Measurements from ENCODE around the gene COLEC12.
A peak's percentile ranks its signal among the peaks of the same experiment; 100 is the strongest.

The COLEC12 gene

DNA sequence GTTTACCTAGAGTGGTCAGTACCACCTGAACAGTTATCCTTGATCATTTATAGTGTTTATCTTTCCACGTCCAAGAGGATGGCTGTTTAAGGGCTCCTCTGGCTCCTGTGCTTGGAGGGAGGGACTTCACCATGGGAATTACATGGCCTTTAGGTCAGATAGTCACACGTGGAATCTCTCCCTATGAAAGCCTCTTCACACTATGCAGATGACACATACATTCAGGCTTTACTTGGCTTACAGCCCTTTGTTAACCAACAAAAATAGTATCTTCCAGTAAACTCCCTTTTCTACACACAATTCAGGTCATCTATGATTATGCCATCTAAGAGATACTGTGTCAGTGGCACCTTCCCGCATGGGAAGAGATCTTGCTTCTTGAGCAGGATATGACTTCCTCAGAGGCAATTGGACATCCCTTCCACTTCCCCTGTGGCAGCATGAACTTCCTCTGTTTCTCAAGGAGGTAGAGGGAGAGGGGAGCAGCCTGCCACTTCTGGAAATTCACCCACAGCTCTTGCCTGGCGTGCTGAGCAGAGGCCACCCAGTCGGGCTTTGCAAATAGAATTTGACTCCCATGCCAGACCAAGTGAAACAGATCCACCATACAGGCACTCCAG is 53.5 kb downstream of the COLEC12 start:
- no peak for DNase-seq (ENCODE audit: low read depth in 2 of 2)

DNA sequence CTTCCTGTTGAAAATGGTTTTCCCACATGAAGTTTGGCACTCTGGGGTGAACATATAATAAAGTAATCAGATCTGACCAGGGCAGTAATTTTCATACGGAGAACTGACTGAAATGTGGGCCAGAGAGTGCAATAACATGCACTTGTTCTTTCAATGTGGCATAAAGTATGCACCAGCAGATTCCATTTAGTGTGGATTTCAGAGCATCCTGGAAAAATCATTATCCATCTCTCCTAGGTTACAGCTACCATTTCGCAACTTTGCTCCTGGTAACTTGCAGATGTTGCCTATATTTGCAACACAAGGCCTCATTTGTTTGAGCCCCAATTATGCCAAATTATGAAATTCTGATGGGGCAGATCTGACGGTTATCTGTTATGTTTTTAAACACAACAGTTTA is 55.4 kb downstream of the COLEC12 start:
- no peak for DNase-seq (ENCODE audit: low read depth in 2 of 2)

DNA sequence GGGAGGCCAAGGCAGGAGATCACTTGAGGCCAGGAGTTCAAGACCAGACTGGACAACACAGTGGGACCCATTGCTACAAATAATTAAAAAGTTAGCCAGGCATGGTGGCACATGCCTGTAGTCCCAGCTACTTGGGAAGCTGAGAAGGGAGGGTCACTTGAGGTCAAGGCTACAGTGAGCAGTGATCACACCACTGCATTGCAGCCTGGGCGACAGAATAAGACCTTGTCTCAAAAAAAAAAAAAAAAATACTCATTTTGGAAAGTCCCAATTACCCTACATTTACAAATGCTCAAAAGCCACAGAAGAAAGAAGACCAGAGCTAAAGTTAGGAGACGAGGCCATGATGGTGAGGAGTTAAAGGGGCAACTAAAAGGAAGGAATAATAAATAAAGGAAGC is 61.9 kb downstream of the COLEC12 start:
- no peak for DNase-seq (ENCODE audit: low read depth in 2 of 2)

DNA sequence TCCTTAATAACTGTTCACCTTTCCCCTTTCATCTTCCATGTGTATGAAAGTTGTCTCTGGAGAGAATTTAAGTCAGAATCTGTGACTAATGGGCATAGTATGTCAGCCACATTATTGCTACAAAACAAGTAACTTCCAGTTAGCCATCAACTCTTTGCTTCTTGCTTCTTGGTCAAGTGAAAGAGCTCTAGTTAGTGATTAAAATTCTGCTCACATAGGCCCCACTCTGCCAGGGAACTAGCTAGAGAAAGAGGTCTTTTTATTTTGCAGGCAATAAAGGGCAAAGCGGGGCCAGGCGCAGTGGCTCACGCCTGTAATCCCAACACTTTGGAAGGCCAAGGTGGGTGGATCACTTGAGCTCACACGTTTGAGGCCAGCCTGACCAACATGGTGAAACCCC is 64.6 kb downstream of the COLEC12 start:
- no peak for DNase-seq (ENCODE audit: low read depth in 2 of 2)

DNA sequence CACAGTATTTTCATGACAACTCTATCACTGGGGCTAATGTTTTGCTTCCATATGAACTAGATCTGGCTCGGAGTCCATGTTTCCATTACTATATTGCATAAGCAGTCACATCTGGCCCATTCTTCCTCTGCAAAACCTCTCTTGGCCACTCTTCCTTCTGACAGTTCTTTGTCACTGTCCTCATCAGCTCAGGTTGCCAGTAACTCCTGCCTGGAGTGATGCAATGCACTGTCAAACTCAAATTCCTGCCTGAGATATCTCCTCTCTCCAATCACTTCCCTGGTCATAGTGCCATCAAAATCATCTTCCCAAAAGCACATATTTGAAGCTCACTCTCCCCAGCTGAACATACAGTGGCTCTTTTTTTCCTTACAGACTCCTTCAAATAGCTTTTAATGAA is 66.1 kb downstream of the COLEC12 start:
- DNase-seq (ENCODE audit: low read depth in 2 of 2), result no peak

DNA sequence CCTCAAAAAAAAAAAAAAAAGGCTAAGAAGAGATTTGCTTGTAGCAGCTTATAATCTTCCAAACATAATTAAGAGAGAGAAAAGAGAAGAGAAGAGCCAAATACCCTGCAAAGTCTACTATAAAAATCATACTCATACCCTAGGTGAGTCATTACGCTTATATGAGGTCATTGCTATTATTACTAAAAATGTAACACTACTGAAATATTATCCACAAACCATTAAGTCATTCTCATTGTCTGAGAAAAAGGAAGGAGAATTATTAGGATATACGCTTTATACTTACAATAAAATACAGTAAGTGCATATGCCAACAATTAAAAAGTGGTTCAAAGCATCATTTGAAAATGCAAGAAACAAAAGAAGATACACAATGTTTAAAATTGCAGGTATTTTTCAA is 66.5 kb downstream of the COLEC12 start:
- no peak for DNase-seq (ENCODE audit: low read depth in 2 of 2)

DNA sequence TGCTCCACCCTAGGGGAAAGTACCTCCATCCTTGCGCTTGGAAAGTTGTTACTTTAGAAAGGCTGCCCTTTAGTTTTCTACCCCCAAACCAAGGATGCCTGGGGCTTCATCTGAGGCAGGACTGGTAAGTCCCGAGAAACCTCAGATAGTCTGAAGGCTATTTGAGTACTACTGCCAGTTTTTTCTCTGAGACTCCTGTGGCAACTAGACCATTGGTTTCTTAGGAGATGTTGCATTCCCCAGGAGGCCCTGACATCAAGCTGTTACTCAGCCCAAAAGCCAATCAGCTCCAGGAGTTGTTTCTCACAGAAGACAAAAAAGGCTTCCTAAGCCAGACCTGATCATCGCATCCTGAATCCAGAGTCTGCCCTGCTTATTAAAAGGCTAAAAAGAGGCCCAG is 67.2 kb downstream of the COLEC12 start:
- no peak for DNase-seq (ENCODE audit: low read depth in 2 of 2)

DNA sequence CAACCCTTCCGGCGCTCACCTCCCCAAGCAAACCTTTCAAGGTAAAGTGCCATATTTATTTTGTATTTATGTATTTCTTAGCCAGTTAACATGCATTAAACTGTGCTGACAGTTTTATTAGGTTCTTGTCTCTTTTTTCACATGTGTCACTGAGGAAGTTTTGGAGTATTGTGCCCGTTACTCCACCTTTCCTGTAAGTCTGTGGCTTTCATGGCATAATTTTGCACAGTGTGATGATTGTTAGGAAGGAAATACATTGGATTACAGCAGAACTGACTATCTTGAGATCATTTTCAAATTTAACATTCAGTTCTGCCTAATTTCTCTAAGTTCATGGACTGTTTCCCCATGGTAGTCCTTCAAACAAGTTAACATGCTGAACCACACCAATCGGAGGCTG is 67.7 kb downstream of the COLEC12 start:
- DNase-seq (ENCODE audit: low read depth in 2 of 2), result no peak

DNA sequence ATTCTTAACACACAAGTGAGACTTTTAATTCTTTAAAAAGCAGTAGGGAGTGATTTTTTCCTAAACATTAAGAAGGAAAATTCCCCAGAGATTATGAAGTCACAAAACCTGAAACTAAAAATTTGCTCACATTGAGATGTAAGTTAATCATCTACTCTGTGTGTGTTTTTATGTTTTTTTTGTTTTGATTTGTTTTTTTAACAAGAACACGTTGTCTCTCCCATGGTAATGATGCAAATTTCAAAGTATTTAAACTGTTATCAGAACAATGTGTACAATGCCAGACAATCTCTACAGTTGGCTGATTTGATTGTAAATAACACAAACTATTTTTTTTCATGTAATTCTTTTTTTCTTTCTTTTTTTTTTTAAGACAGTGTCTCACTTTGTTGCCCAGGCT is 71.5 kb downstream of the COLEC12 start:
- DNase-seq (ENCODE audit: low read depth in 2 of 2), result no peak

DNA sequence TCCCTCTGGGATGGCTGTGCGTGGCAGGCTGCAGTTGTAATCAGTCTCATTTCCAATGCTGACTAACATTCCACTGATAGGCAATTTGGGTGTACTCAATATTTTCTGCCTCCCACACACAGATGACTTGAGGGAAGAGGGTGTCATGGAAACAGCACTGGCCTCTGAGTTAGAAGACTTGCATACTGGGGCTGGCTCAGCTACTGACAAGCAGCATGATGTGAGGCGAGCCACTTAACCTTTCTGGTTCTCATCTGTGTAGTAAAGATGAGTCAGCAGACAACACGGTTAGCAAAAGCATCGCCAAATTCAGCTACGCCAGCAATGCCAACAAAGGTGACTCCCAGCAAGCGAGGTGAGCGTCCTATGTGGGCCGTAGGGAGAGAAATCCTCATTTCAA is 73.5 kb downstream of the COLEC12 start:
- DNase-seq (ENCODE audit: low read depth in 2 of 2), result peak in 1 of 2 donors; percentile 1

DNA sequence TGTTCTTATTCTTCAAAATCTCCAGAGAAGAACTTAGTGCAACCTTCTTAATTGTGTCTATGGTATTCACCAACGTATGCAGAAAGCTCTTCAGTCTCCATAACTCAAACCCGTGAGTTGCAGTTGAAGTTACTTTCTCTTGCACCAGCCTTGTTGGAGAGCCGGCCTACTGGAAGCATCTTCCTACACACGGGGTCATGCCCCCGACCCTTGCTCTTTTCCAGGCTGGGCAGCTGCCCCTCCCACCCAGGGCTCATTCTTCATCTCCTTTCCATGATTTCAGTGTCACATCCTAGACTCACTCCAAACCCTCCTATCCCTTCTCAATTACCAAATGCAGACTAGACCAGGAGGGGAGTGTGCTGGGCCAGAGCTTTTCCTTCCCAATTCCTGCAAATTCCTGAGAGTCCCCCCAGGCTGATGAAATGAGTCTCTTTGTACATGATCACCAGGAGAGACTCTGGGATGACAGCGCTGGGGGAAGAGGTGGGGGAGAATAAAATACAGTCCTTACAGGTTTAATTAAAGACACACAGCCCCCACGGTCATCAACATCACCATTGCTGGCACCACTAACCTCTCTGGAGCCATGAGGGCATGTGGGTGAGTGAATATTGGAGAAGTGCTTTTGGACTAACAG is 75.3 kb downstream of the COLEC12 start:
- DNase-seq (ENCODE audit: low read depth in 2 of 2), result no peak

DNA sequence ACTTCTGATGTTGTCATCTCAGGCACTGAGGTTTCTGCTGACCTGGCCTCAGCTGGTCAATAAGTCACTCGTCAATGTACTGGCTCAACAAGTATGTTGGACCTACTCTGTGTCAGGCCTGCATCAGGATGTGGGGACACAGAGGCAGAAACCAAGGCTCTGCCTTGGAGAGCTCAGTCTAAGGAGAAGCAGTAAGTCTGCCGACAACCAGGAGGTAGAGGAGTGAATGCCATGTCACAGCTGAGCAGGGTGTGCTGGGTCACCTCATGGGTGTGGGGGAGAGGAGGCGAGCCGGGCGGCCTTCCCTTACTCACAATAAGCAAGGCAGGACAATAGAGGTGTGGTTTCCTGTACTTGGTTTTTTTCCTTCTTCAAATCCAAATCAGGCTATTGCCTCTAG is 75.8 kb downstream of the COLEC12 start:
- DNase-seq (ENCODE audit: low read depth in 2 of 2), result no peak

DNA sequence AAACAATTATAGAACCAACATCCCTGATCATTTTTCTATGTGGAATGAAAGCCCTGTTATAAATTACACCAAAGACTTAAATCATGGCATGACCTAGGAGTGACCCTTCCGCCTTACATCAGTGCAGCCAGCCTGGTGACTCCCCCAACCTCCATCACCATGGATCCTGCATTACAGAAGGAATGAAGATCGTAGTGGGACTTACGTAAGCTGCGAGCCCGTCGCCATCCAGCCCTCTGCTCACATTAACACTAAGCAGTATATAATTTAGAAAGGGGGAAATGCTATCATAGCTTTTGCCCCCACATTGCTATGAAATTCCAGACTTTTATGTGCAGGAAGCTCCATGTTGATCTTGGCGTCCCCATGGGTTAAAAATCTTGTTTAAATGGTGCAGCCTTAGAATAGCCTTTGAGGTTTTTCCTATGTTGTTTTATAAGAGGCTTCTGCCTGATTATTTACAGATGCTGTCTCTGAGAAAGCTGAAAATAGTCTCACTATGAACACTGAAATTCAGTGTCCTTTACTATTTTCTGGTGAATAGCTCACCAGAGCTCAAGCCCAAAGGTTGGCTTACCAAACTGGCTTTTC is 76.3 kb downstream of the COLEC12 start:
- no peak for DNase-seq (ENCODE audit: low read depth in 2 of 2)

DNA sequence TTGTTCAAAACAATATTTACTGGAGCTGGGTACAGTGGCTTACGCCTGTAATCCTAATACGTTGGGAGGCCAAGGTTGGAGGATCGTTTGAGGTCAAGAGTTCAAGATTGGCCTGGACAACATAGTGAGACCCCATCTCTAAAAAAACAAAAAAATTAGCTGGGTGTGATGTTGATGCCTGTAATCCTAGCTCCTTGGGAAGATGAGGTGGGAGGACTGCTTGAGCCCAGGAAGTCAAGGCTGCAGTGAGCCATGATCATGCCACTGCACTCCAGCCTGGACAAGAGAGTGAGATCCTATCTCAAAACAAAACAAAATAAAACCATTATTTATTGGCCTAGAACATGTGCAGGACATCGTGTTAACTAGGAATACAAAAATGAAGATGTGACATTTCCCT is 77.5 kb downstream of the COLEC12 start:
- no peak for DNase-seq (ENCODE audit: low read depth in 2 of 2)

DNA sequence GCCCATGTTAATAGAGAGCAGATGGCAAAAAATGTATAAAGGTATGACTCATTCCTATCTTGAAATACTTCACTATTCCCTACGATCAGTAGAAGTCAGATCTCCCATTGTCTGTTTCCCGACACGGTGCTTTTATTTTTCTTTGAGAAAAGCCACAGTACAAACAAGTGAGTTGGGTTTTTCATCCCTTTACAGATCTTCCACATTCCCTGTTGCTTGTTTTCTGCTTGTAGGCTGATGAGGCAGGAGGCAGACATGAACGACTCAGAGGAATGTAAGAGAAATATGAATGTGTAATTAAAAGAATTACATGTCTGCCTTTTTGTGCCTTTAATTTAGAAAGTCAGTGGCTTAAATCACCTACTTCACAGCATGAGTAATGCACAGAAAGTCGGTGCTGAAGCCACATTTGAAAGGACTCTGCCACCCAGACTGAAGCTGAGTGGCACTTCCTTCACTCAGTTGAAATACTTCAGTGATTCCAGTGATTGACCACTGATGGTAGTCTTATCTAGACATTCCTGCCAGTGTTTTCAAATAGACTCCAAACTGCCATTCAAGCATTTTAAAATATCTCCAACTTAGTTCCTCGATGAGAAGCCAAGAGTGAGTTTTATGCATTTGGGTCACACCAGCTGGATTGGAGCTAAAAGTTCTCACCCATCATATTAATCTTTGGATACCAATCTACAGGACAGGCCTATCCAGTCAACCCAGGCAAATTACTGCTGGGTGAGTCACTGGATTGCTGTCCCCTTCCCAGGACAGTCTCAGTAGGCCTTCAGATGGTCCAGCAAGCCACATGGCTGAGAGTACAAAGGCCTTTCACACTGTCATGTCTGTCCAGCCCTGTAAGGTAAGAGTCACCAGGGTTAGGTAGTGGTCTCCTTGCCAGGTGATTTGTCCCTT is 79.0 kb downstream of the COLEC12 start:
- DNase-seq (ENCODE audit: low read depth in 2 of 2), result no peak

DNA sequence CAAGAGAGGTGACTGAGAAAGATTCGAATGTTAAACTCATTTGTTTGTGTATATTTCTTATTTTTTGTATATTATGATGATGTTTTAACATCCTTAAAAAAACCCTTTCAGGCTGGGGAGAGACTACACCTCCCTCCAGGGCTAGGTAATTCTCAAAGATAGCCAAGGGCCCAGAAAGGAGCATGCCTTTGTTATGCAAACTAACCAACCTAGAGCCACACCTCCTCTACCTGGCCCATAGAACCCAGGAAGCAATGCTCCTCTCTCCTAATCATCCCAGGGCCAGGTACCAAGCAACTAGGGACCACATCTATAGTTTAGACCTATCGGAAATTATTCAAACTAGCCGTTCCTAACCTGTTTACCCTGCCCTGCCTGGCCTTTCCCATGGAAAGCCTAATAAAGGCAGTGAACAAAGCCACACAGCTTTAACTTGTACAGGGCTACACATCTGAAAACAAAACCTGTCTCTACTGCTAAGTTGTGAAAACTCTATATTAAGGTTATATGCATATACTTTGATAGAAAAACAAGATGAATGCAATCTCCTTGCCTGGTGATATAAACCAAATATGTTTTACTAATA is 79.7 kb downstream of the COLEC12 start:
- DNase-seq (ENCODE audit: low read depth in 2 of 2), result no peak

DNA sequence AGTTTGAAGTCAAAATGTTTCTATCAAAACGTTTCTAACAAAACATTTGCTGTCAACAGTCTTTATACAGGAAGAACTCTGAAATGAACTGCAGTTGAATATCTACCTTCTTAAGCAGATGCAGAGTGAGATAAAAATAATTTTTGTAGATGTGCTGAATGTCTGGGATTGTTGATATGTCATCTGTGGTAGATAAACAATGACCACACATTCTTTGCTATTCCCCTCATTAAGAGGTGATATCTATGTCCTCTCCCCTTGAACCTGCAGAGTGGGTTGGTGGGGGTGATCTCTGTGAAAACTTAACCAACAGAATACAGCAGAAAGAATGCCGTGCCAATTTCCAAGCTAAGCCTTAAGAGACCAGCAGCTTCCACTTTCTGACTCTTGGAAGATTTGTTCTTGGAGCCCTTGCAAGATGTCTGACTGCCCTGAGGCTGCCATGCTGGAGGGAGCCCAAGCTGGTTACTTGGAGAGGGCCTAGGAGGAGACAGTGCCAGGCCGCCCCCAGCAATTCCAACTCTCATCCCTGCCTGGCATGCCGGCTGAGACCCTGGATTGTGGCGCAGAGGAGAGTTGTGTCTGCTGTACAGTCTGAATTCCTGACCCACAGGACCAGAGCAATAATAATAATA is 80.8 kb downstream of the COLEC12 start:
- no peak for DNase-seq (ENCODE audit: low read depth in 2 of 2)

DNA sequence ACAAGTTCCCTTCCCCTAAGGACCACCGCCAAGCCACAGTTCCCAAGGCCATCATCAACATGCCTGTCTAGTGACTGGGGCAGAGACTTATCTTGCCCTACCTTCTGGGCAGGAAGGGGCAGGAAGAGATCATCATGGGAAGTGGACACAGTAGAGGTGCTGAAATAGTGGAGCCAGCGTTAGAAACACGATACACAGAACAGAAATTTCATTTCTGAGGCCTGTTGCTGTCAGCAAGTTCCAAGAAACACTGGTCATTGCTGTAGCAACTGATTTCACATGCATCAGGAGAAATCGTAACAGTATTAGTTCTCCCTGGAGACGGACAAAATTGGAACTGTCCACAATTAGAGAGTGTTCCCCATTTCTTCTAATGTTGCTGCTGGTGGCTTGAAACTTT is 83.0 kb downstream of the COLEC12 start:
- no peak for DNase-seq (ENCODE audit: low read depth in 2 of 2)

DNA sequence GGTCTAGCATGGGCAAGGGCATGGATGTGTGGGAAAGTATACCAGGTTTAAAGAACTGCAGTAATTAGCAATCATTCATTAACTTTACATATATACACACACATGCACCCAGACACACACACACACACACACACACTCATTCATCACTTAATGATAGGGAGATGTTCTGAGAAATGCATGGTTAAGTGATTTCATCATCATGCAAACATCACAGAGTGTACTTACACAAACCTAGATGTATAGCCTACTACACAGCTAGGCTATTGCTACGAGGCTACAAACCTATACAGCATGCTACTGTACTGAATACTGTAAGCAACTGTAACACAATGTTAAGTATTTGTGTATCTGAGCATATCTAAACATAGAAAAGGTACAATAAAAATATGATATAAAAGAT is 83.6 kb downstream of the COLEC12 start:
- no peak for DNase-seq (ENCODE audit: low read depth in 2 of 2)

DNA sequence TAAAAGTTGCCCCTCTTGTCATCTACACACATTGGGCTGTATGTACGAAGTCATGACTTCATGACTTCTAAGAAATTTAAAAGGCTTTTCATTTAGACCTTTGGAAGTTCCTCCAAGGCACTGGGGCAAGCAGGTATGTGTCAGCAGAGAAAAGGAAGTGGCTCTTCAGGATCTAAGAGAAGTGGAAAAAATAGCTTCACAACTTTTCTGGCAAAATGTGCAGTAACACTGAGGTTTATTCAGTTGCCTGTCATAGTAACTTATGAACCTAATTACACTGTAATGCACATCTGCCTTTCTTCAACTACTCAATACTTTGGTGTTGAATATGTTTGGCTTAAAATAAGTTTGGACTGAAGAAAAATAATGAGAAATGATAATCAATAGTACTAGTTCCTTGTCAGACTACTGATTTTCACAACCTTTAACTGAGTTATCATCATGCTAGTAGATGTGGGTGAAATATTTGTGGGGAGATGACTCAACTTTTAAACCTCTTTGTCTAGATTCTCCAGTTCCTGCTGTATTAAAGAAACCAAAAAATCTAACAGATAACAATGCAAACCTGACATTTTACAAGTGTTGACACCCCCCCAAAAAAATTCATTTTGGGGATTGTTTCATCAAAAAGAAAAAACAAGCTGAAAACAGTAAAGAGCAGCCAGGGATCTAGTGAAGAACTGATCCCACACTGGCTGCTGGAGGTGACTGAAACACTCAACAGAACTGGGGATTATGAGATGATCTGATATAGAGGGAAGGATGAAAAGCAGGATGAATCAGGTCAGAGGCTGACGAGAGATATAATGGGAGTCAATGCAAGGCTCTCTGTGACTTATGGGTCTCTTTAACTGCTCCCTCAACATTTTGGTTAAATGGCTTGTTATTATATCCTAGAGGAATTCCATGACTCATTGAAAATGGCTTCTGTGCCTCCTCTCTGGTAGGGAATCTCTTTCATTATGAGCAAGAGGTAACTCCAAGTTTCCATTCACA is 84.6 kb downstream of the COLEC12 start:
- no peak for DNase-seq (ENCODE audit: low read depth in 2 of 2)
